Keratinocyte (primary cell): ENCODE measurements around the gene AZU1. TPM values are rescaled to one million over a fixed set of nuclear protein-coding genes. Genes with fewer than 3 reads are reported as not detected.

ENCODE experiments used
- DNase-seq: peaks from one replicate; pipeline ENCODE4 v3.0.0-alpha.2; 2011; ENCODE audit warnings: low read depth, missing footprints, low spot score
- FAIRE-seq: peaks from 2 replicates; lab custom pipeline; 2011; peaks lifted over from hg19 to GRCh38; lab: Jason Lieb, UNC
- H2AFZ ChIP-seq: 2 replicates; pipeline ENCODE4 v1.6.0; 2012; ENCODE audit warnings: low read length, control low read depth, inconsistent platforms; ENCODE audit not compliant: control insufficient read depth
- H3K27ac ChIP-seq: 2 replicates; pipeline ENCODE4 v1.5.1; 2011; ENCODE audit warnings: low read length; ENCODE audit not compliant: control insufficient read depth, insufficient read depth
- H3K27me3 ChIP-seq: 3 replicates; pipeline ENCODE4 v1.6.0; 2011; ENCODE audit warnings: low read length; ENCODE audit not compliant: control insufficient read depth, insufficient read depth; ENCODE audit errors: extremely low read depth
- H3K36me3 ChIP-seq, 2 experiments: 2 replicates in 1 of 2; 3 replicates in 1 of 2; pipeline ENCODE4 v1.5.1; 2011; ENCODE audit warnings: low read length in 2 of 2, mild to moderate bottlenecking in 1 of 2; ENCODE audit not compliant: control insufficient read depth in 2 of 2, insufficient read depth in 2 of 2; ENCODE audit errors: extremely low read depth in 1 of 2
- H3K4me1 ChIP-seq: 3 replicates; pipeline ENCODE4 v1.5.1; 2011; ENCODE audit warnings: low read length; ENCODE audit not compliant: control insufficient read depth, insufficient read depth; ENCODE audit errors: extremely low read depth
- H3K4me2 ChIP-seq: 3 replicates; pipeline ENCODE4 v1.6.0; 2011; ENCODE audit warnings: low read depth, low read length; ENCODE audit not compliant: control insufficient read depth, insufficient read depth; ENCODE audit errors: extremely low read depth
- H3K4me3 ChIP-seq, 3 experiments: fragments of 200-600 bp in 1 of 3; sonication (generic) in 1 of 3; 2 replicates in 2 of 3; 3 replicates in 1 of 3; pipeline ENCODE4 v1.5.1; 2011 to 2016; ENCODE audit warnings: low read length in 3 of 3, mild to moderate bottlenecking in 3 of 3, control low read depth in 2 of 3, inconsistent platforms in 1 of 3, low read depth in 1 of 3, mixed read lengths in 1 of 3, mixed run types in 1 of 3, moderate library complexity in 1 of 3; ENCODE audit not compliant: control insufficient read depth in 2 of 3, insufficient read depth in 2 of 3; ENCODE audit errors: extremely low read depth in 1 of 3
- H3K79me2 ChIP-seq: 2 replicates; pipeline ENCODE4 v1.6.0; 2012; ENCODE audit warnings: low read length; ENCODE audit not compliant: control insufficient read depth, insufficient read depth
- H3K9ac ChIP-seq: 3 replicates; pipeline ENCODE4 v1.6.0; 2011; ENCODE audit warnings: low read length; ENCODE audit not compliant: control insufficient read depth, insufficient read depth; ENCODE audit errors: extremely low read depth
- H3K9me1 ChIP-seq: 3 replicates; pipeline ENCODE4 v1.6.0; 2011; ENCODE audit warnings: low read length; ENCODE audit not compliant: control insufficient read depth, insufficient read depth; ENCODE audit errors: extremely low read depth
- H3K9me3 ChIP-seq: 2 replicates; pipeline ENCODE4 v1.5.1; 2012; ENCODE audit warnings: low read depth, low read length; ENCODE audit not compliant: control insufficient read depth
- H4K20me1 ChIP-seq: 3 replicates; pipeline ENCODE4 v1.6.0; 2011; ENCODE audit warnings: low read length; ENCODE audit not compliant: control insufficient read depth, insufficient read depth; ENCODE audit errors: extremely low read depth
- CTCF ChIP-seq, 3 experiments: IDR thresholded peaks in 1 of 3; conservative IDR thresholded peaks in 1 of 3; optimal IDR thresholded peaks in 1 of 3; 2 replicates in 2 of 3; 3 replicates in 1 of 3; pipeline versions ENCODE3 to v1.5.1; 2011; ENCODE audit warnings: low read length in 3 of 3, mild to moderate bottlenecking in 3 of 3, moderate library complexity in 2 of 3, control low read depth in 1 of 3, inconsistent platforms in 1 of 3; ENCODE audit not compliant: insufficient read depth in 2 of 3; ENCODE audit errors: extremely low read depth in 1 of 3
- EZH2 ChIP-seq: IDR thresholded peaks from one replicate; pipeline ENCODE4 v1.6.1; 2012; ENCODE audit warnings: inconsistent platforms, mild to moderate bottlenecking, low read length, moderate library complexity
- dilution Hi-C: fragments of 300-500 bp; cut with MboI; formaldehyde crosslinking; loops from one replicate; pipeline ENCODE4 v1.7.0; 2020; ENCODE audit warnings: low sequenced_read_pairs; ENCODE audit not compliant: extremely low pct_ligation_motif_present
- polyA plus RNA-seq, 5 experiments: library from polyadenylated mRNA; depleted of rRNA in 3 of 5; stranded (reverse) in 3 of 5; stranded (forward) in 1 of 5; unstranded in 1 of 5; fragments of >200 nt; gene quantifications; 1 replicate in 1 of 5; 2 replicates in 3 of 5; 3 replicates in 1 of 5; pipeline versions ENCODE4 v1.2.1 to v1.2.3, GENCODE V29; 2011 to 2012; ENCODE audit warnings: missing spikeins in 2 of 5, low read depth in 1 of 5, low replicate concordance in 1 of 5

The AZU1 gene
- polyA plus RNA-seq, 1 donor (not counting 4 experiments of a cell fraction or from before 2014, with no cell fraction given) = not detected

- Histone ChIP-seq H4K20me1 (peaks cover 26% of the 10 kb centered on the region), H3K79me2 (peaks cover 19% of the 10 kb centered on the region), H2AFZ (no peak overlapping the region), H3K36me3 (peaks cover 18 to 25% of the 10 kb centered on the region in 2 experiments), H3K4me2 (no peak overlapping the region), H3K4me3 (no peak overlapping the region), H3K9me1 (no peaks in the 10 kb centered on the region), H3K9me3 (no peaks in the 10 kb centered on the region), H3K9ac (no peak overlapping the region), H3K4me1 (no peaks in the 10 kb centered on the region), H3K27me3 (no peaks in the 10 kb centered on the region), H3K27ac (no peak overlapping the region)
- DNase-seq (no peak), FAIRE-seq (no peak)
- dilution Hi-C loops = no loop called here
- TF ChIP-seq EZH2 = no peak
- TF ChIP-seq CTCF (optimal IDR thresholded peaks at IDR 0.05 in 1 of 3, IDR thresholded peaks at IDR 0.05 in 1 of 3, conservative IDR thresholded peaks at IDR 0.05 in 1 of 3; ENCODE audit: extremely low read depth in 1 of 3, insufficient read depth in 2 of 3, low read length in 3 of 3) = no peak
These were observed 15.4 kb upstream of the AZU1 start for GRCh38 chr19:812049-812746.

- Histone ChIP-seq H3K9ac (no peak overlapping the region), H3K9me3 (no peaks in the 10 kb centered on the region), H3K36me3 (peaks cover 16 to 19% of the 10 kb centered on the region in 2 experiments), H3K4me2 (no peak overlapping the region), H3K27me3 (no peaks in the 10 kb centered on the region), H3K4me1 (no peaks in the 10 kb centered on the region), H3K27ac (no peak overlapping the region), H3K79me2 (peaks cover 13% of the 10 kb centered on the region), H3K4me3 (no peak overlapping the region), H4K20me1 (peaks cover 20% of the 10 kb centered on the region), H2AFZ (no peak overlapping the region), H3K9me1 (no peaks in the 10 kb centered on the region)
- dilution Hi-C loops = no loop called here
- no peak for DNase-seq
- FAIRE-seq = no peak
- no peak for TF ChIP-seq CTCF (optimal IDR thresholded peaks at IDR 0.05 in 1 of 3, IDR thresholded peaks at IDR 0.05 in 1 of 3, conservative IDR thresholded peaks at IDR 0.05 in 1 of 3; ENCODE audit: extremely low read depth in 1 of 3, insufficient read depth in 2 of 3, low read length in 3 of 3)
- no peak for TF ChIP-seq EZH2
These were observed 14.9 kb upstream of the AZU1 start for GRCh38 chr19:812747-813218.
